K562 (cell line): ENCODE data around the gene SUSD3. TPM values are rescaled to one million over a fixed set of nuclear protein-coding genes. Genes with fewer than 3 reads are reported as not detected.

Experiments used
- ATAC-seq: fragments of 200-7000 bp; cut with Tn5 transposase; 3 replicates; pipeline ENCODE4 v1.9.1; 2020; ENCODE audit warnings: moderate library complexity
- BruUV-seq: library from RNA; stranded (reverse); fragments of 400-500 nt; replicated peaks from 2 replicates; lab custom pipeline; 2021; lab: Mats Ljungman, UMichigan
- CTCF ChIA-PET: fragments of 300-600 bp; formaldehyde crosslinking; extraction: SDS; loops from one replicate; lab custom pipeline; 2021; ENCODE audit warnings: low intra/inter-chr PET ratio; lab: Yijun Ruan, JAX
- POLR2A ChIA-PET: fragments of 300-600, 350-650 bp; sonication (Branson Sonifier 250); formaldehyde crosslinking; extraction: SDS; loops from one replicate; lab custom pipeline; 2021; ENCODE audit warnings: antibody characterized with exemption, inconsistent platforms; lab: Yijun Ruan, JAX
- DNase-seq, 4 experiments: peaks; one replicate each; pipeline versions ENCODE4 v3.0.0 to v3.0.0-alpha.2; 2011 to 2018; ENCODE audit warnings: low spot score in 3 of 4, mixed read lengths in 3 of 4; ENCODE audit errors: extremely low read depth in 1 of 4
- FAIRE-seq: peaks from 2 replicates; lab custom pipeline; 2011; peaks lifted over from hg19 to GRCh38; lab: Jason Lieb, UNC
- H2AFZ ChIP-seq: 2 replicates; pipeline ENCODE4 v1.6.0; 2011; ENCODE audit warnings: low read depth, low read length, control low read depth, inconsistent platforms
- H3K27ac ChIP-seq: fragments of 200-600 bp; 3 replicates; pipeline ENCODE4 v1.8.0; 2011; ENCODE audit warnings: low read depth, mild to moderate bottlenecking, control low read depth, inconsistent platforms, low read length, moderate library complexity, mixed read lengths; ENCODE audit errors: extremely low read depth
- H3K27me3 ChIP-seq, 2 experiments: fragments of 300-600 bp in 1 of 2; 2 replicates in 1 of 2; 3 replicates in 1 of 2; pipeline versions ENCODE4 v1.6.0 to v1.8.0; 2011; ENCODE audit warnings: inconsistent platforms in 2 of 2, low read length in 2 of 2, mild to moderate bottlenecking in 1 of 2, mixed read lengths in 1 of 2, moderate library complexity in 1 of 2; ENCODE audit not compliant: control insufficient read depth in 2 of 2, insufficient read depth in 2 of 2
- H3K36me3 ChIP-seq: fragments of 300-600 bp; 3 replicates; pipeline ENCODE4 v1.8.0; 2011; ENCODE audit warnings: mild to moderate bottlenecking, low read length, inconsistent platforms; ENCODE audit not compliant: control insufficient read depth, insufficient read depth
- H3K4me1 ChIP-seq, 2 experiments: fragments of 200-600 bp in 1 of 2; replicated peaks in 1 of 2; 2 replicates in 1 of 2; 3 replicates in 1 of 2; pipeline versions ENCODE4 v1.5.1 to v1.8.0; 2011; ENCODE audit warnings: inconsistent platforms in 2 of 2, low read length in 2 of 2, mild to moderate bottlenecking in 1 of 2, mixed read lengths in 1 of 2, moderate library complexity in 1 of 2; ENCODE audit not compliant: control insufficient read depth in 2 of 2, insufficient read depth in 2 of 2
- H3K4me2 ChIP-seq: 2 replicates; pipeline ENCODE4 v1.6.1; 2011; ENCODE audit warnings: low read length, control low read depth, inconsistent platforms, mixed read lengths; ENCODE audit not compliant: insufficient read depth
- H3K4me3 ChIP-seq: fragments of 200-600 bp; sonication (generic), shearing (Covaris generic); 2 replicates; pipeline ENCODE4 v1.5.1; 2016; ENCODE audit warnings: control low read depth, inconsistent platforms
- H3K79me2 ChIP-seq: fragments of 200-600 bp; 3 replicates; pipeline ENCODE4 v1.8.0; 2011; ENCODE audit warnings: low read length, inconsistent platforms; ENCODE audit not compliant: control insufficient read depth, insufficient read depth
- H3K9ac ChIP-seq, 2 experiments: 2 replicates each; pipeline versions ENCODE4 v1.6.0 to v1.6.1; 2011; ENCODE audit warnings: low read depth in 2 of 2, low read length in 2 of 2, control low read depth in 1 of 2, inconsistent platforms in 1 of 2, mild to moderate bottlenecking in 1 of 2, mixed read lengths in 1 of 2; ENCODE audit not compliant: insufficient read depth in 1 of 2
- H3K9me1 ChIP-seq: one replicate; pipeline ENCODE4 v1.6.0; 2011; ENCODE audit warnings: inconsistent platforms, mild to moderate bottlenecking, low read length, moderate library complexity; ENCODE audit not compliant: control insufficient read depth, insufficient read depth
- H3K9me3 ChIP-seq: replicated peaks from 2 replicates; pipeline ENCODE4 v1.5.1; 2011; ENCODE audit warnings: low read depth, low read length, inconsistent platforms; ENCODE audit not compliant: control insufficient read depth, insufficient read depth
- H4K20me1 ChIP-seq: replicated peaks from 2 replicates; pipeline ENCODE4 v1.6.1; 2011; ENCODE audit warnings: low read length, inconsistent platforms, mixed read lengths; ENCODE audit not compliant: control insufficient read depth, insufficient read depth
- HSF4 ChIP-seq: fragments of 250-450 bp; sonication (Bioruptor Pico); IDR thresholded peaks from 2 replicates; pipeline ENCODE4 v2.1.2; 2022; ENCODE audit warnings: mild to moderate bottlenecking, moderate library complexity, borderline replicate concordance
- NFRKB ChIP-seq: fragments of 450-650 bp; IDR thresholded peaks from 2 replicates; pipeline ENCODE4 v1.6.1; 2016; ENCODE audit warnings: low read depth
- TEAD2 ChIP-seq: fragments of 450-650 bp; IDR thresholded peaks from 2 replicates; pipeline ENCODE4 v1.6.1; 2016; ENCODE audit warnings: missing genetic modification characterization, control low read depth, missing compliant biosample characterization
- XRCC4 ChIP-seq: IDR thresholded peaks from one replicate; pipeline ENCODE4 v1.6.1; 2011; ENCODE audit not compliant: insufficient read depth, insufficient read length; ENCODE audit errors: extremely low read depth
- WGBS: fragments of 100-300 bp; shearing (Covaris generic); methylation state at CpG from one replicate; pipeline ENCODE4 v1.1.6; 2016; ENCODE audit warnings: low coverage, mixed read lengths; ENCODE audit not compliant: insufficient coverage; ENCODE audit errors: missing lambda C conversion rate; 5-methylcytosine and 5-hydroxymethylcytosine counted together
- in situ Hi-C: fragments of 300-500 bp; cut with MboI; formaldehyde crosslinking; loops from 4 replicates; pipeline ENCODE4 v1.15.0; 2018; ENCODE audit warnings: inconsistent platforms, mixed read lengths
- intact Hi-C: fragments of 100-400 bp; cut with micrococcal nuclease; formaldehyde crosslinking; loops from 2 replicates; pipeline ENCODE4 v1.14.2; 2022
- polyA plus RNA-seq, 8 experiments: library from polyadenylated mRNA; depleted of rRNA in 4 of 8; stranded (reverse) in 5 of 8; unstranded in 3 of 8; fragments of >200 nt; fragmentation: Nextera tagmentation in 2 of 8; fragmentation: Illumina TruSeq in 1 of 8; extraction: Ambion mirVana in 2 of 8; extraction: Trizol in 1 of 8; gene quantifications; 2 replicates each; pipeline versions ENCODE4 v1.2.1 to v1.2.3, GENCODE V29; 2011 to 2014; ENCODE audit warnings: inconsistent platforms in 1 of 8, missing spikeins in 1 of 8
- total RNA-seq, 7 experiments: library from RNA; depleted of rRNA in 6 of 7; stranded (reverse); fragments of >200 nt in 6 of 7; fragmentation: Illumina TruSeq in 2 of 7; extraction: Trizol in 2 of 7; gene quantifications; 2 replicates each; pipeline versions ENCODE4 v1.2.1 to v1.2.3, GENCODE V29; 2011 to 2021; ENCODE audit warnings: low replicate concordance in 1 of 7
- TF ChIP-seq, protein P1 (sequence below): sonication (generic); formaldehyde crosslinking; IDR thresholded peaks from 2 replicates; pipeline ENCODE4 v1.8.0; 2023; ENCODE audit warnings: missing genetic modification reagents, mild to moderate bottlenecking, borderline replicate concordance
- TF ChIP-seq, protein P2 (sequence below): IDR thresholded peaks from 3 replicates; pipeline ENCODE4 v1.6.1; 2011; ENCODE audit warnings: borderline replicate concordance, mild to moderate bottlenecking; ENCODE audit not compliant: insufficient read length, insufficient read depth

SUSD3 gene
- total and polyA plus RNA-seq, 9 of the 15 experiments (the other 6 are each of a cell fraction or from before 2014, with no cell fraction given): 1.3 to 21.7 (median 11.4) TPM

DNA sequence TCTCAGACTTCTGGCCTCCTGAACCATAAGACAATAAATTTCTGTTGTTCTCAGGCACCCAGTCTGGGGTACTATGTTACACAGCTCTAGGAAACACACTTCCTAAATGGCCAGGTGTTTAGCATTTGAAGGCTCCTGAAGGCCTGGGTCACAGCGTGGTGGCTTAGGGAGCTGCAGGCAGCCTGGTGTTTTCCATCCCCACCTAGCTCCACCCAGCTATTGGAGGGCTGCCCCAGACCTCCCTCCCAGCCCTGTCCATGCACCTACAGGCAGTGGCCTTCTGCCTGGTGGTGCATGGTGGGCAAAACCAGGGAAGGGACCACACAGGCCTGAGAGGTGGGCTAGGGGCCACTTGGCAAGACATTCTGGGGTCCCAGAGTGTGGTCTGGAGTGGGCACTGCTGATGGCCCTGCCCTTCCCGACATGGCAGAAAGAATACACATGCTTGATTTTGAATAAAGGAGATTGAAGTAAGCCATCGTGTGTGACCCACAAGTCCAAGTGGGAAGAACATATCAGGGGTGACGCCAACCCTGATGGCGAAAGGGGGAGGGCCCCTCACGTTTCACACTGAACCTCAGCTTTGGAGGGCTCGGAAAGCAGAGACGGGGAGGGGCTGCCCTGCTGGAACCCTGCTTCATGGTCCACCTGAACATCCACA, 1.3 kb upstream of the SUSD3 start:
- ATAC-seq (0 out of 3 replicates have a peak, but pooled peaks have one; percentile 10), FAIRE-seq (no peak), DNase-seq (peak in 1 of 4 experiments; percentile 19)
- Histone ChIP-seq H3K36me3 (no peaks in the 10 kb centered on the region), H3K9me1 (no peaks in the 10 kb centered on the region), H3K4me2 (no peak overlapping the region), H3K4me1 (peaks cover 30 to 51% of the 10 kb centered on the region in 2 experiments), H3K9me3 (no peaks in the 10 kb centered on the region), H3K79me2 (peaks cover 24% of the 10 kb centered on the region), H3K27ac (no peak overlapping the region), H3K27me3 (peaks cover 11 to 18% of the 10 kb centered on the region in 2 experiments), H3K4me3 (no peak overlapping the region), H2AFZ (peak overlapping the region; percentile 80), H3K9ac (peak overlapping the region in 1 of 2 experiments; percentile 62; a peak in 2 of 4 replicates), H4K20me1 (no peaks in the 10 kb centered on the region)
- in situ Hi-C loops: no loop called here
- ChIA-PET CTCF (no interaction called here), POLR2A (interaction anchor here (0.6 to 1.1 kb wide), 3 partner anchors 14 to 62 kb away, joined by 3 to 4 read pairs (median 4); partner anchors contain the start of gene CARD19)
- WGBS: 71% methylated on average over 7 of the region's 8 CpGs
- intact Hi-C loops: no loop called here
- BruUV-seq: no TSS peak
- TF ChIP-seq, protein P1, sequence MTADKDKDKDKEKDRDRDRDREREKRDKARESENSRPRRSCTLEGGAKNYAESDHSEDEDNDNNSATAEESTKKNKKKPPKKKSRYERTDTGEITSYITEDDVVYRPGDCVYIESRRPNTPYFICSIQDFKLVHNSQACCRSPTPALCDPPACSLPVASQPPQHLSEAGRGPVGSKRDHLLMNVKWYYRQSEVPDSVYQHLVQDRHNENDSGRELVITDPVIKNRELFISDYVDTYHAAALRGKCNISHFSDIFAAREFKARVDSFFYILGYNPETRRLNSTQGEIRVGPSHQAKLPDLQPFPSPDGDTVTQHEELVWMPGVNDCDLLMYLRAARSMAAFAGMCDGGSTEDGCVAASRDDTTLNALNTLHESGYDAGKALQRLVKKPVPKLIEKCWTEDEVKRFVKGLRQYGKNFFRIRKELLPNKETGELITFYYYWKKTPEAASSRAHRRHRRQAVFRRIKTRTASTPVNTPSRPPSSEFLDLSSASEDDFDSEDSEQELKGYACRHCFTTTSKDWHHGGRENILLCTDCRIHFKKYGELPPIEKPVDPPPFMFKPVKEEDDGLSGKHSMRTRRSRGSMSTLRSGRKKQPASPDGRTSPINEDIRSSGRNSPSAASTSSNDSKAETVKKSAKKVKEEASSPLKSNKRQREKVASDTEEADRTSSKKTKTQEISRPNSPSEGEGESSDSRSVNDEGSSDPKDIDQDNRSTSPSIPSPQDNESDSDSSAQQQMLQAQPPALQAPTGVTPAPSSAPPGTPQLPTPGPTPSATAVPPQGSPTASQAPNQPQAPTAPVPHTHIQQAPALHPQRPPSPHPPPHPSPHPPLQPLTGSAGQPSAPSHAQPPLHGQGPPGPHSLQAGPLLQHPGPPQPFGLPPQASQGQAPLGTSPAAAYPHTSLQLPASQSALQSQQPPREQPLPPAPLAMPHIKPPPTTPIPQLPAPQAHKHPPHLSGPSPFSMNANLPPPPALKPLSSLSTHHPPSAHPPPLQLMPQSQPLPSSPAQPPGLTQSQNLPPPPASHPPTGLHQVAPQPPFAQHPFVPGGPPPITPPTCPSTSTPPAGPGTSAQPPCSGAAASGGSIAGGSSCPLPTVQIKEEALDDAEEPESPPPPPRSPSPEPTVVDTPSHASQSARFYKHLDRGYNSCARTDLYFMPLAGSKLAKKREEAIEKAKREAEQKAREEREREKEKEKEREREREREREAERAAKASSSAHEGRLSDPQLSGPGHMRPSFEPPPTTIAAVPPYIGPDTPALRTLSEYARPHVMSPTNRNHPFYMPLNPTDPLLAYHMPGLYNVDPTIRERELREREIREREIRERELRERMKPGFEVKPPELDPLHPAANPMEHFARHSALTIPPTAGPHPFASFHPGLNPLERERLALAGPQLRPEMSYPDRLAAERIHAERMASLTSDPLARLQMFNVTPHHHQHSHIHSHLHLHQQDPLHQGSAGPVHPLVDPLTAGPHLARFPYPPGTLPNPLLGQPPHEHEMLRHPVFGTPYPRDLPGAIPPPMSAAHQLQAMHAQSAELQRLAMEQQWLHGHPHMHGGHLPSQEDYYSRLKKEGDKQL (CRISPR knock-in tag): no peak
- TF ChIP-seq XRCC4 (no peak), HSF4 (CRISPR knock-in tag) (no peak), TEAD2 (tag) (no peak), NFRKB (no peak)
- TF ChIP-seq, protein P2, sequence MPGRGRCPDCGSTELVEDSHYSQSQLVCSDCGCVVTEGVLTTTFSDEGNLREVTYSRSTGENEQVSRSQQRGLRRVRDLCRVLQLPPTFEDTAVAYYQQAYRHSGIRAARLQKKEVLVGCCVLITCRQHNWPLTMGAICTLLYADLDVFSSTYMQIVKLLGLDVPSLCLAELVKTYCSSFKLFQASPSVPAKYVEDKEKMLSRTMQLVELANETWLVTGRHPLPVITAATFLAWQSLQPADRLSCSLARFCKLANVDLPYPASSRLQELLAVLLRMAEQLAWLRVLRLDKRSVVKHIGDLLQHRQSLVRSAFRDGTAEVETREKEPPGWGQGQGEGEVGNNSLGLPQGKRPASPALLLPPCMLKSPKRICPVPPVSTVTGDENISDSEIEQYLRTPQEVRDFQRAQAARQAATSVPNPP: no peak
